Sigmoid colon (tissue), 7 donors: ENCODE results near the gene CYP2F1. TPM values are rescaled to one million over a fixed set of nuclear protein-coding genes. Genes with fewer than 3 reads are reported as not detected.
"Not testable (repeated sequence)": the region's sequence is repeated elsewhere in the genome, so short reads cannot be mapped to it uniquely, and the experiment has no call there.

Experiments used
- DNase-seq: peaks from one replicate; pipeline ENCODE4 v3.0.0-alpha.2; 2019
- H3K27ac ChIP-seq, 4 donors: fragments of 200-600 bp; sonication (generic); one replicate each; pipeline ENCODE4 v1.5.1; 2016 to 2019; ENCODE audit warnings: mild to moderate bottlenecking in 1 of 4
- H3K27me3 ChIP-seq, 3 donors: fragments of 200-600 bp; sonication (generic); one replicate each; pipeline ENCODE4 v1.5.1; 2019; ENCODE audit warnings: mild to moderate bottlenecking in 1 of 3
- H3K36me3 ChIP-seq, 4 donors: fragments of 200-600 bp; sonication (generic); one replicate each; pipeline ENCODE4 v1.5.1; 2016 to 2019
- H3K4me1 ChIP-seq, 4 donors: fragments of 200-600 bp; sonication (generic); one replicate each; pipeline ENCODE4 v1.5.1; 2017 to 2019
- H3K4me3 ChIP-seq, 4 donors: fragments of 200-600 bp; sonication (generic); one replicate each; pipeline ENCODE4 v1.5.1; 2017 to 2019; ENCODE audit warnings: mild to moderate bottlenecking in 2 of 4, moderate library complexity in 1 of 4
- H3K9me3 ChIP-seq, 4 donors: fragments of 200-600 bp in 3 of 4; sonication (generic) in 3 of 4; one replicate each; pipeline versions ENCODE4 v1.5.1 to v1.6.1; 2013 to 2019
- CTCF ChIP-seq, 4 experiments: fragments of 450-650 bp in 3 of 4; fragments of 200-600 bp in 1 of 4; IDR thresholded peaks; one replicate each; pipeline ENCODE4 v1.5.1; 2016 to 2019; ENCODE audit warnings: antibody characterized with exemption in 4 of 4, mild to moderate bottlenecking in 3 of 4, moderate library complexity in 2 of 4
- EP300 ChIP-seq, 4 donors: sonication (generic); formaldehyde crosslinking; IDR thresholded peaks; one replicate each; pipeline ENCODE4 v1.6.1; 2017; ENCODE audit warnings: antibody characterized with exemption in 4 of 4
- POLR2A ChIP-seq, 2 donors: fragments of 450-650 bp; IDR thresholded peaks; one replicate each; pipeline ENCODE4 v1.6.1; 2016; ENCODE audit warnings: antibody characterized with exemption in 2 of 2, mild to moderate bottlenecking in 2 of 2, moderate library complexity in 2 of 2
- POLR2AphosphoS5 ChIP-seq, 4 donors: sonication (generic); formaldehyde crosslinking; IDR thresholded peaks; one replicate each; pipeline ENCODE4 v1.6.1; 2017; ENCODE audit warnings: antibody characterized with exemption in 4 of 4
- WGBS, 2 donors: extraction: QIAGEN DNeasy Blood & Tissue Kit; methylation state at CpG; one replicate each; pipeline ENCODE4 v1.1.7; 2013; 5-methylcytosine and 5-hydroxymethylcytosine counted together
- intact Hi-C: fragments of 100-400 bp; cut with DNase I; formaldehyde crosslinking; loops from one replicate; pipeline ENCODE4 v1.15.1; 2023
- polyA plus RNA-seq, 3 donors: library from polyadenylated mRNA; stranded (reverse); fragments of 200-250 nt; gene quantifications; one replicate each; pipeline ENCODE4 v1.2.3, GENCODE V29; 2013
- total RNA-seq, 4 donors: library from RNA; depleted of rRNA; stranded (reverse); fragments of >200 nt; gene quantifications; one replicate each; pipeline ENCODE4 v1.1.0, GENCODE V29; 2016
- donor health status: healthy with polysubstance abuse.
- donor health status: Bipolar disorder and iron deficiency.
- donor health status: healthy.

Gene CYP2F1
- total and polyA plus RNA-seq, 7 donors = not detected

- intact Hi-C loops = no loop called here
- H3K27ac ChIP-seq = no peak overlapping the region
- no peaks in the 10 kb centered on the region for H3K36me3 ChIP-seq
- peaks cover 0 to 3% (median 0%) of the 10 kb centered on the region in 4 donors for H3K9me3 ChIP-seq
- H3K4me3 ChIP-seq = no peak overlapping the region
- no peak for DNase-seq
- 81 to 84% methylated on average over 7 of the region's 7 CpGs for WGBS, 2 donors
- no peak for TF ChIP-seq POLR2A (IDR thresholded peaks at IDR 0.05)
- no peak for TF ChIP-seq EP300 (IDR thresholded peaks at IDR 0.05)
- TF ChIP-seq POLR2AphosphoS5 (IDR thresholded peaks at IDR 0.05) = no peak
- TF ChIP-seq CTCF (IDR thresholded peaks at IDR 0.05) = no peak
- H3K27me3 ChIP-seq = peaks cover 0 to 10% (median 0%) of the 10 kb centered on the region in 3 donors
- H3K4me1 ChIP-seq = no peaks in the 10 kb centered on the region
These were observed 17.9 kb upstream of the CYP2F1 start for GRCh38 chr19:41096353-41096752.

GRCh38 chr19:41097302-41097701 is 16.9 kb upstream of the CYP2F1 start:
- H3K4me1 ChIP-seq = no peaks in the 10 kb centered on the region
- 85% methylated on average over 2 of the region's 2 CpGs for WGBS, 2 donors
- no peak for TF ChIP-seq POLR2AphosphoS5 (IDR thresholded peaks at IDR 0.05)
- no peak for TF ChIP-seq POLR2A (IDR thresholded peaks at IDR 0.05)
- no peak for TF ChIP-seq CTCF (IDR thresholded peaks at IDR 0.05)
- TF ChIP-seq EP300 (IDR thresholded peaks at IDR 0.05) = no peak
- H3K27me3 ChIP-seq = peaks cover 0 to 9% (median 0%) of the 10 kb centered on the region in 3 donors
- H3K36me3 ChIP-seq = no peaks in the 10 kb centered on the region
- H3K4me3 ChIP-seq = no peak overlapping the region
- peaks cover 0 to 3% (median 0%) of the 10 kb centered on the region in 4 donors for H3K9me3 ChIP-seq
- intact Hi-C loops = no loop called here
- DNase-seq = no peak
- H3K27ac ChIP-seq = no peak overlapping the region

- DNase-seq = no peak
- intact Hi-C loops = no loop called here
- H3K4me3 ChIP-seq = no peak overlapping the region
- TF ChIP-seq POLR2AphosphoS5 (IDR thresholded peaks at IDR 0.05) = no peak
- peaks cover 0 to 6% (median 0%) of the 10 kb centered on the region in 3 donors for H3K27me3 ChIP-seq
- 53 to 74% methylated on average over 5 of the region's 5 CpGs for WGBS, 2 donors
- H3K4me1 ChIP-seq = no peaks in the 10 kb centered on the region
- no peak overlapping the region for H3K27ac ChIP-seq
- peaks cover 0 to 3% (median 0%) of the 10 kb centered on the region in 4 donors for H3K9me3 ChIP-seq
- H3K36me3 ChIP-seq = no peaks in the 10 kb centered on the region
These were observed 15.5 kb upstream of the CYP2F1 start for GRCh38 chr19:41098762-41099161.

GRCh38 chr19:41102210-41102609 is 12.0 kb upstream of the CYP2F1 start:
- H3K4me3 ChIP-seq, H3K27ac ChIP-seq, DNase-seq, H3K4me1 ChIP-seq, H3K9me3 ChIP-seq, intact Hi-C loops, H3K36me3 ChIP-seq, H3K27me3 ChIP-seq: not testable (repeated sequence)
- WGBS, 2 donors = 84 to 87% methylated on average over 1 of the region's 1 CpG

- Histone ChIP-seq H3K27ac (no peak overlapping the region), H3K4me3 (no peak overlapping the region), H3K27me3 (no peaks in the 10 kb centered on the region), H3K36me3 (no peaks in the 10 kb centered on the region), H3K9me3 (no peaks in the 10 kb centered on the region), H3K4me1 (no peaks in the 10 kb centered on the region)
- no peak for DNase-seq
- 85 to 87% methylated on average over 3 of the region's 3 CpGs for WGBS, 2 donors
- TF ChIP-seq EP300 (IDR thresholded peaks at IDR 0.05) = no peak
- TF ChIP-seq POLR2A (IDR thresholded peaks at IDR 0.05) = no peak
- TF ChIP-seq POLR2AphosphoS5 (IDR thresholded peaks at IDR 0.05) = no peak
- TF ChIP-seq CTCF (IDR thresholded peaks at IDR 0.05) = no peak
- intact Hi-C loops = no loop called here
These were observed 8.1 kb upstream of the CYP2F1 start for GRCh38 chr19:41106177-41106576.

- no peaks in the 10 kb centered on the region for H3K27me3 ChIP-seq
- intact Hi-C loops = no loop called here
- DNase-seq = no peak
These were observed 2.9 kb upstream of the CYP2F1 start for GRCh38 chr19:41111296-41111695.

More at GRCh38 chr19:41111296-41111695, 2.9 kb upstream of the CYP2F1 start:
- WGBS, 2 donors = 90 to 92% methylated on average over 9 of the region's 9 CpGs
- H3K9me3 ChIP-seq = no peaks in the 10 kb centered on the region
- H3K4me1 ChIP-seq = no peaks in the 10 kb centered on the region
- no peak overlapping the region for H3K27ac ChIP-seq
- H3K4me3 ChIP-seq = no peak overlapping the region
- TF ChIP-seq EP300 (IDR thresholded peaks at IDR 0.05) (no peak), CTCF (IDR thresholded peaks at IDR 0.05) (no peak), POLR2AphosphoS5 (IDR thresholded peaks at IDR 0.05) (no peak), POLR2A (IDR thresholded peaks at IDR 0.05) (no peak)
- no peaks in the 10 kb centered on the region for H3K36me3 ChIP-seq
